Ascending aorta (tissue), 2 donors: ENCODE data around the gene HSPB2. TPM values are rescaled to one million over a fixed set of nuclear protein-coding genes. Genes with fewer than 3 reads are reported as not detected.
"Not testable (repeated sequence)": the region's sequence is repeated elsewhere in the genome, so short reads cannot be mapped to it uniquely, and the experiment has no call there.

Experiments
- DNase-seq, 2 donors: peaks; one replicate each; pipeline ENCODE4 v3.0.0-alpha.2; 2019; ENCODE audit warnings: low spot score in 2 of 2
- H3K27ac ChIP-seq, 2 donors: fragments of 200-600 bp; sonication (generic); one replicate each; pipeline ENCODE4 v1.5.1; 2016 to 2017; ENCODE audit warnings: mild to moderate bottlenecking in 1 of 2
- H3K27me3 ChIP-seq: fragments of 200-600 bp; sonication (generic); one replicate; pipeline ENCODE4 v1.5.1; 2017
- H3K36me3 ChIP-seq, 2 donors: fragments of 200-600 bp; sonication (generic); one replicate each; pipeline ENCODE4 v1.5.1; 2016
- H3K4me1 ChIP-seq, 2 donors: fragments of 200-600 bp; sonication (generic); one replicate each; pipeline ENCODE4 v1.5.1; 2016 to 2017; ENCODE audit warnings: mild to moderate bottlenecking in 1 of 2
- H3K4me3 ChIP-seq, 2 donors: fragments of 200-600 bp; sonication (generic); one replicate each; pipeline ENCODE4 v1.5.1; 2016 to 2017; ENCODE audit warnings: mild to moderate bottlenecking in 1 of 2
- H3K9me3 ChIP-seq, 2 donors: fragments of 200-600 bp; sonication (generic); one replicate each; pipeline ENCODE4 v1.5.1; 2016
- CTCF ChIP-seq, 3 experiments: fragments of 200-600 bp in 2 of 3; fragments of 450-650 bp in 1 of 3; sonication (generic) in 2 of 3; IDR thresholded peaks; one replicate each; pipeline ENCODE4 v1.5.1; 2016 to 2019; ENCODE audit warnings: antibody characterized with exemption in 3 of 3, mild to moderate bottlenecking in 1 of 3, moderate library complexity in 1 of 3
- intact Hi-C: fragments of 100-400 bp; cut with DNase I; formaldehyde crosslinking; loops from one replicate; pipeline ENCODE4 v1.15.1; 2023
- total RNA-seq: library from RNA; depleted of rRNA; stranded (reverse); fragments of >200 nt; gene quantifications from one replicate; pipeline ENCODE4 v1.1.0, GENCODE V29; 2016

The HSPB2 gene
- total RNA-seq, 1 donor from 2014 or later, result not detected

GRCh38 chr11:111926505-111927391, 14.2 kb downstream of the HSPB2 start:
- Histone ChIP-seq H3K4me1 (peaks cover 14 to 40% of the 10 kb centered on the region in 2 donors), H3K9me3 (no peaks in the 10 kb centered on the region), H3K36me3 (no peaks in the 10 kb centered on the region), H3K4me3 (peak overlapping the region; percentile 40 to 57), H3K27me3 (no peaks in the 10 kb centered on the region), H3K27ac (peak overlapping the region; percentile 89 to 92)
- peak; percentile 92 to 98 for DNase-seq
- intact Hi-C loops, result loop anchor here (1.0 to 10.0 kb wide), 7 partner anchors 12 to 368 kb away; partner anchors contain the start of genes CFAP68, CRYAB, FDXACB1 and NKAPD1
- no peak for TF ChIP-seq CTCF (IDR thresholded peaks at IDR 0.05)

- no peaks in the 10 kb centered on the region for H3K27me3 ChIP-seq
- H3K27ac ChIP-seq, result no peak overlapping the region
- H3K36me3 ChIP-seq, result no peaks in the 10 kb centered on the region
- no peaks in the 10 kb centered on the region for H3K9me3 ChIP-seq
- peaks cover 6 to 20% of the 10 kb centered on the region in 2 donors for H3K4me1 ChIP-seq
- TF ChIP-seq CTCF (IDR thresholded peaks at IDR 0.05), result no peak
- DNase-seq, result no peak
- intact Hi-C loops, result no loop called here
- H3K4me3 ChIP-seq, result no peak overlapping the region
These were observed 17.9 kb downstream of the HSPB2 start for GRCh38 chr11:111930472-111930871.

GRCh38 chr11:111932611-111932950, 20.0 kb downstream of the HSPB2 start:
- H3K36me3 ChIP-seq, result no peaks in the 10 kb centered on the region
- no peak for DNase-seq
- H3K27ac ChIP-seq, result no peak overlapping the region
- no peak for TF ChIP-seq CTCF (IDR thresholded peaks at IDR 0.05)
- H3K4me1 ChIP-seq, result peaks cover 6 to 19% of the 10 kb centered on the region in 2 donors
- no peaks in the 10 kb centered on the region for H3K27me3 ChIP-seq
- H3K9me3 ChIP-seq, result no peaks in the 10 kb centered on the region
- intact Hi-C loops, result loop anchor here (1.0 kb wide), 1 partner anchor 46 kb away; no protein-coding TSS in a partner anchor
- no peak overlapping the region for H3K4me3 ChIP-seq

GRCh38 chr11:111933176-111933575, 20.6 kb downstream of the HSPB2 start:
- H3K27ac ChIP-seq, H3K27me3 ChIP-seq, H3K4me3 ChIP-seq, H3K9me3 ChIP-seq, intact Hi-C loops, H3K36me3 ChIP-seq: not testable (repeated sequence)
- peaks cover 6 to 24% of the 10 kb centered on the region in 2 donors for H3K4me1 ChIP-seq
- peak in 1 of 2 donors; percentile 45 for DNase-seq

- DNase-seq, result no peak
- no peak for TF ChIP-seq CTCF (IDR thresholded peaks at IDR 0.05)
- Histone ChIP-seq H3K36me3 (no peaks in the 10 kb centered on the region), H3K27ac (no peak overlapping the region), H3K4me3 (no peak overlapping the region), H3K9me3 (no peaks in the 10 kb centered on the region), H3K27me3 (no peaks in the 10 kb centered on the region), H3K4me1 (peaks cover 6 to 24% of the 10 kb centered on the region in 2 donors)
- intact Hi-C loops, result no loop called here
These were observed 21.3 kb downstream of the HSPB2 start for GRCh38 chr11:111933872-111934271.

- intact Hi-C loops, result no loop called here
- Histone ChIP-seq H3K27ac (no peak overlapping the region), H3K9me3 (no peaks in the 10 kb centered on the region), H3K27me3 (no peaks in the 10 kb centered on the region), H3K4me3 (no peak overlapping the region), H3K4me1 (peaks cover 6 to 26% of the 10 kb centered on the region in 2 donors), H3K36me3 (no peaks in the 10 kb centered on the region)
- TF ChIP-seq CTCF (IDR thresholded peaks at IDR 0.05), result no peak
- peak in 1 of 2 donors; percentile 19 for DNase-seq
These were observed 21.8 kb downstream of the HSPB2 start for GRCh38 chr11:111934306-111934705.
